Epithelial cell of proximal tubule (primary cell): ENCODE results near the gene DEPDC7. TPM values are rescaled to one million over a fixed set of nuclear protein-coding genes. Genes with fewer than 3 reads are reported as not detected.

Experiments used
- DNase-seq: peaks from one replicate; pipeline ENCODE4 v3.0.0-alpha.2; 2011; ENCODE audit warnings: low read depth
- H3K4me3 ChIP-seq: 2 replicates; pipeline ENCODE4 v1.5.1; 2011; ENCODE audit warnings: low read depth, mild to moderate bottlenecking, low read length
- total RNA-seq: library from RNA; depleted of rRNA; stranded (reverse); fragments of >200 nt; gene quantifications from 2 replicates; pipeline ENCODE4 v1.2.3, GENCODE V29; 2015
- TF ChIP-seq, protein P1 (sequence below): conservative IDR thresholded peaks from 2 replicates; pipeline ENCODE4 v1.5.1; 2012; ENCODE audit warnings: low read depth, mild to moderate bottlenecking, low read length

The DEPDC7 gene
- total RNA-seq, 1 donor from 2014 or later, result 2.2 TPM

DNA sequence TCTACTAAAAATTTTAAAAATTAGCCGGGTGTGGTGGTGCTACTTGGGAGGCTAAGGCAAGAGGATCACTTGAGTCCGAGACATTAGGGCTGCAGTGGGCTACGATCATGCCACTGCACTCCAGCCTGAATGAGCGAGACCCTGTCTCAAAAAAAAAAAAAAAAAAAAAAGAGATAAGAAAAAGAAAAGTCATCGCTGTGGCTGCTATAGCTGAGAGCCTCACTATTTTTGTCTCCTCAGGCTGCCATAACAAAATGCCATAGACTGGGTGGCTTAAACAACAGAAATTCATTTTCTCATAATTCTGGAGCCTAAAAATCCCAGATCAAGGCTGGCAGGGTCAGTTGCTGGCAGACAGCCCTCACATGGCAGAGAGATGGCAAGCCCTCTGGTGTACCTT lies 30.1 kb upstream of the DEPDC7 start:
- DNase-seq, result no peak
- H3K4me3 ChIP-seq, result no peak overlapping the region
- TF ChIP-seq, protein P1, sequence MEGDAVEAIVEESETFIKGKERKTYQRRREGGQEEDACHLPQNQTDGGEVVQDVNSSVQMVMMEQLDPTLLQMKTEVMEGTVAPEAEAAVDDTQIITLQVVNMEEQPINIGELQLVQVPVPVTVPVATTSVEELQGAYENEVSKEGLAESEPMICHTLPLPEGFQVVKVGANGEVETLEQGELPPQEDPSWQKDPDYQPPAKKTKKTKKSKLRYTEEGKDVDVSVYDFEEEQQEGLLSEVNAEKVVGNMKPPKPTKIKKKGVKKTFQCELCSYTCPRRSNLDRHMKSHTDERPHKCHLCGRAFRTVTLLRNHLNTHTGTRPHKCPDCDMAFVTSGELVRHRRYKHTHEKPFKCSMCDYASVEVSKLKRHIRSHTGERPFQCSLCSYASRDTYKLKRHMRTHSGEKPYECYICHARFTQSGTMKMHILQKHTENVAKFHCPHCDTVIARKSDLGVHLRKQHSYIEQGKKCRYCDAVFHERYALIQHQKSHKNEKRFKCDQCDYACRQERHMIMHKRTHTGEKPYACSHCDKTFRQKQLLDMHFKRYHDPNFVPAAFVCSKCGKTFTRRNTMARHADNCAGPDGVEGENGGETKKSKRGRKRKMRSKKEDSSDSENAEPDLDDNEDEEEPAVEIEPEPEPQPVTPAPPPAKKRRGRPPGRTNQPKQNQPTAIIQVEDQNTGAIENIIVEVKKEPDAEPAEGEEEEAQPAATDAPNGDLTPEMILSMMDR, result no peak

DNA sequence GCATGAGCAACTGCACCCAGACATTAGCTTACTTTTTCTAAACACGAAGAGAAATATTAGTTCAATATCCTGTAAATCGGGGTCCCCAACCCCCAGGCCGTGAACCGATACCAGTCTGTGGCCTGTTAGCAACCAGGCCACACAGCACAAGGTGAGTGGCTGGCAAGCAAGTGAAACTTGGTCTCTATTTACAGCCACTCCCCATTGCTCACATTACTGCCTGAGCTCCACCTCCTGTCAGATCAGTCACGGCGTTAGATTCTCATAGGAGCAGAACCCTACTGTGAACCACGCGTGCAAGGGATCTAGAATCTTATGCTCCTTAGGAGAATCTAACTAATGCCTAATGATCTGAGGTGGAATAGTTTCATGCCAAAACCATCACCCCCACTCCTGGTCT lies 27.8 kb upstream of the DEPDC7 start:
- no peak for DNase-seq
- TF ChIP-seq, protein P1, result no peak
- H3K4me3 ChIP-seq, result no peak overlapping the region

DNA sequence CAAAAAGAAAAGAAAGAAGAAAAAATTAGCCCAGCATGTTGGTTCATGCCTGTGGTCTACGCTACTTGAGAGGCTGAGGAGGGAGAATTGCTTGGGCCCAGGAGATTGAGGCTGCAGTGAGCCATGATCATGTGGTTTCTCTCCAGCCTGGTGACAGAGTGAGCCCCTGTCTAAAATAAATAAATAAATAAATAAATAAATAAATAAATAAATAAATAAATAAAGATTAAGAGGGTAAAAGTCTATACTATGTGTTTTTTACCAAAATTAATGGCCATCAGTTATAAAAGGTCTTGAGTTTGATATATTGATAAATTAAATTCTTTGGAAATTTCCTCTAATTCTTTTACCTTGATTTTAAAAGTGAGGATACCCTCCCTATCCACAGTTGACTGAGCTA lies 25.2 kb upstream of the DEPDC7 start:
- DNase-seq, result no peak
- H3K4me3 ChIP-seq, result no peak overlapping the region
- TF ChIP-seq, protein P1, result no peak

DNA sequence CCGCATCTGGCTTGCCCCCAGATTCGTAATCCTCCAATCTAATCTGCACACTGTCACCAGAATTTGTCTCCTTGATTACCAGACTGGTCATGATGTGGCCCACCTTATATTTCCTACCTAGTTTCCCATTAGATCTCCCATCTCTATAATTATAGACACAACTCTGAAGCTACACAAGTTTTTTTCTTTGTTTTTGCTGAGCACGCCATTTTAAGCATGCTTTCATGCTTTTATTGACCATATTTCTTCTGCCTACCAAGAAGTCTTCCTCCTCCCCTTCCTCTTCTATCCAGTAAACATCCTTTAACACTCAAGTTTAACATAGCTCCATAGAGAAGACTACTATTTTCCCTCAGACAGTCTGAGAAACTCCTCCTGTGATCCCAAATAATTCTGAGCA lies 24.3 kb upstream of the DEPDC7 start:
- H3K4me3 ChIP-seq, result no peak overlapping the region
- TF ChIP-seq, protein P1, result no peak
- DNase-seq, result no peak

DNA sequence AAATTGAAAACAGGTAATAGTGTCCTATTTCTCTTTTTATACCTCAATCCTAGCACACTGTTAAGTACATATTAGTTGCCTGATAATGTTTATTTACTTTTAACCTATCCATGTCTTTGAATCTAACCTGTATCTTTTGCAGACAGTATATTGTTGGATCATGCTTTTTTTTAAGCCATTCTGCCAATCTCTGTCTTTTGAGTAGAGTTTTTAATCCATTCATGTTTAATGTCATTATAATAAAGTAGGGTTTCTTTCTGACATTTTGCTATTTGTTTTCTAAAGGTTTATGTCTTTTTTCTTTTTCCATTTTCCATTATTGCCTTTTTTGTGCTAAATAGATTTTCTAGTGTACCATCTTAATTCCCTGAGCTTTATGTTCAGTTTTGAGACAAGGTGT lies 23.8 kb upstream of the DEPDC7 start:
- DNase-seq, result no peak
- H3K4me3 ChIP-seq, result no peak overlapping the region
- TF ChIP-seq, protein P1, result no peak

DNA sequence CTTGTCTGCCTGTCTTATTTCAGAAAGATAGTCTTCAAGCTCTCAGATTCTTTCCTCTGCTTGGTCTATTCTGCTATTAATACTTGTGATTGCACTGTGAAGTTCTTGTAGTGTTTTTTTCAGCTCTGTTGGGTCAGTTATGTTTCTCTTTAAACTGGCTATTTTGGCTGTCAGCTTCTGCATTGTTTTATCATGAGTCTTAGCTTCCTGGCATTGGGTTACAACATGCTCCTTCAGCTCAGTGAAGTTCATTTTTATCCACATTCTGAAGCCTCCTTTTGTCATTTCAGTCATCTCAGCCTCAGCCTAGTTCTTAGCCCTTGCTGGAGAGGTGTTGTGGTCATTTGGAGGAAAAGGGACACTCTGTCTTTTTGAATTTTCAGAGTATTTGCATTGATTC lies 15.5 kb upstream of the DEPDC7 start:
- TF ChIP-seq, protein P1, result no peak
- H3K4me3 ChIP-seq, result no peak overlapping the region
- peak; percentile 55 for DNase-seq

DNA sequence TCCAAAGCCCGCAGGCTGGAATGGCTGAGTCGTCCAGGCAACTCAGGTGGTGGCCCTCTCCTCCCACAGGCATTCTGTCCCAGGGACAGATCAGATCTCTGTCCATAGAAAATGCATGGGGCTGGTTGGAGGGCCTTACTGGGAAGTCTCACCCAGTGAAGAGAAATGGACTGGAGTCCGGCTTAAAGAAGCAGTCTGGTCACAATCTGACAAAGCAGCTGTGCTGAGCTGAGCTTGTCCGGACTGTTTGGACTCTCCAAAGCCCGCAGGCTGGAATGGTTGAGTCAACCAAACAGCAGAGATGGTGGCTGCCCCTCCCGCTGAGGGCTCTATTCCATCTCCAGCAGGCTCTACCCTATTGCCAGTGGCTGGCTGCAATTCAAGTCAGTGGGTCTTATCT lies 14.4 kb upstream of the DEPDC7 start:
- DNase-seq, result no peak
- TF ChIP-seq, protein P1, result no peak
- H3K4me3 ChIP-seq, result no peak overlapping the region
